ENCODE results near the gene SH2D6. TPM values are rescaled to one million over a fixed set of nuclear protein-coding genes. Genes with fewer than 3 reads are reported as not detected.

SH2D6 gene
- total and polyA plus RNA-seq, 2 of the 8 experiments (the other 6 are each of a cell fraction or from before 2014, with no cell fraction given): 0.42 TPM; not detected in 1

- peaks cover 0 to 6% (median under 1%) of the 10 kb centered on the region in 4 experiments; a peak in 2 of 7 replicates for H3K4me1 ChIP-seq (replicated peaks in 1 of 4; ENCODE audit: control insufficient read depth in 3 of 4, insufficient read depth in 4 of 4, low read length in 3 of 4)
- no peak overlapping the region for H3K4ac ChIP-seq (replicated peaks; ENCODE audit: insufficient read length, low read depth, low read length)
- no peak overlapping the region for H3K27ac ChIP-seq (ENCODE audit: low read depth, low read length)
- no peak for TF ChIP-seq CBX8 (IDR thresholded peaks at IDR 0.05; ENCODE audit: borderline replicate concordance, low read depth, low read length)
- TF ChIP-seq ATF3 (IDR thresholded peaks at IDR 0.05; ENCODE audit: insufficient read depth, low read depth, low read length): no peak
- TF ChIP-seq HDAC2 (IDR thresholded peaks at IDR 0.05; ENCODE audit: borderline replicate concordance in 1 of 2, low read depth in 2 of 2, low read length in 2 of 2): no peak
- TF ChIP-seq SRF (IDR thresholded peaks at IDR 0.05; ENCODE audit: low read depth, low read length): no peak
- no peak for TF ChIP-seq POLR2AphosphoS5 (IDR thresholded peaks at IDR 0.05; ENCODE audit: low read depth, low read length)
- no peak for TF ChIP-seq GABPA (IDR thresholded peaks at IDR 0.05; ENCODE audit: borderline replicate concordance, insufficient read depth, low read length)
- no peak overlapping the region for H3K4me3 ChIP-seq (ENCODE audit: extremely low read depth in 1 of 4, insufficient read depth in 2 of 4, low read depth in 3 of 4, low read length in 4 of 4)
- H3K56ac ChIP-seq (replicated peaks; ENCODE audit: insufficient read length, low read depth, low read length): no peak overlapping the region
- DNase-seq (ENCODE audit: low read depth in 1 of 2, low spot score in 2 of 2) (no peak), FAIRE-seq (no peak)
- H2AK5ac ChIP-seq (ENCODE audit: low read depth, low read length): no peak overlapping the region
- H3K23ac ChIP-seq (ENCODE audit: insufficient read length): no peak overlapping the region
- H2BK120ac ChIP-seq (replicated peaks; ENCODE audit: low read depth, low read length): no peak overlapping the region
- no peak overlapping the region for H2BK5ac ChIP-seq (ENCODE audit: low read depth, low read length)
- no peaks in the 10 kb centered on the region for H3K79me2 ChIP-seq (ENCODE audit: control insufficient read depth in 1 of 2, insufficient read depth in 2 of 2, low read length in 2 of 2)
- no peak overlapping the region for H2BK20ac ChIP-seq (ENCODE audit: low read length)
- ChIA-PET CTCF (ENCODE audit: partially characterized antibody) (interaction anchor here (0.6 to 4.7 kb wide), 6 partner anchors 8 to 154 kb away, joined by 3 to 31 read pairs (median 4); partner anchors contain the start of gene MAT2A), POLR2A (ENCODE audit: partially characterized antibody) (interaction anchor here (1.1 to 25.0 kb wide), 5 partner anchors 9 to 146 kb away, joined by 3 to 396 read pairs (median 3); partner anchors contain the start of genes ELMOD3, MAT2A and RETSAT)
- no peaks in the 10 kb centered on the region for H3K23me2 ChIP-seq (ENCODE audit: low read depth, low read length)
- H2BK15ac ChIP-seq (ENCODE audit: low read length): no peak overlapping the region
- H4K20me1 ChIP-seq (replicated peaks in 1 of 2; ENCODE audit: control insufficient read depth in 1 of 2, insufficient read depth in 2 of 2, low read length in 2 of 2): no peaks in the 10 kb centered on the region
- H3K18ac ChIP-seq (ENCODE audit: extremely low read depth, low read length): no peak overlapping the region
- H3K4me2 ChIP-seq (ENCODE audit: insufficient read depth in 1 of 2, low read depth in 2 of 2, low read length in 2 of 2): no peak overlapping the region
- peaks cover 0 to 3% (median 0%) of the 10 kb centered on the region in 4 experiments; a peak in 2 of 8 replicates for H3K36me3 ChIP-seq (ENCODE audit: control insufficient read depth in 2 of 4, insufficient read depth in 4 of 4, low read length in 3 of 4)
- no peak overlapping the region for H2AFZ ChIP-seq (ENCODE audit: low read length)
- H3K27me3 ChIP-seq (replicated peaks in 1 of 4; ENCODE audit: control insufficient read depth in 3 of 4, extremely low read depth in 1 of 4, insufficient read depth in 3 of 4, low read length in 3 of 4): no peaks in the 10 kb centered on the region
- H3K9ac ChIP-seq (replicated peaks in 1 of 4; ENCODE audit: extremely low read depth in 1 of 4, low read depth in 3 of 4, low read length in 3 of 4): no peak overlapping the region
- H2BK12ac ChIP-seq (ENCODE audit: low read depth, low read length): no peak overlapping the region
- no peak overlapping the region for H4K5ac ChIP-seq (ENCODE audit: insufficient read length, low read depth, low read length)
- peaks cover 2% of the 10 kb centered on the region; the same call in 1 of the 2 replicates for H3K79me1 ChIP-seq (ENCODE audit: low read depth, low read length)
- no peak overlapping the region for H4K8ac ChIP-seq (ENCODE audit: extremely low read depth, insufficient read depth, low read length)
- H3K9me3 ChIP-seq (ENCODE audit: insufficient read depth in 2 of 2, low read depth in 1 of 2, low read length in 1 of 2): 0 out of 4 replicates have a peak, but pooled peaks cover 0 to 2% of the 10 kb centered on the region in 2 experiments
- H4K91ac ChIP-seq (replicated peaks; ENCODE audit: insufficient read length, low read length): no peak overlapping the region
- WGBS, 2 experiments (ENCODE audit: extremely low coverage in 1 of 2, insufficient coverage in 1 of 2, insufficient read length in 1 of 2, insufficient replicate concordance in 2 of 2, low coverage in 1 of 2, low lambda C conversion rate in 2 of 2, missing lambda C conversion rate in 1 of 2): 92% methylated on average over 5 of the region's 8 CpGs; no CpG with 5 or more reads in 1 of the 2 experiments
- no peak overlapping the region for H3K14ac ChIP-seq (ENCODE audit: insufficient read length)
Observed at GRCh38 chr2:85398426-85399182, 19.9 kb upstream of the SH2D6 start.

Measured in H1 (cell line).